Measurements from ENCODE around the gene CRY2.
A peak's percentile ranks its signal among the peaks of the same experiment; 100 is the strongest.
"Not testable (repeated sequence)": the region's sequence is repeated elsewhere in the genome, so short reads cannot be mapped to it uniquely, and the experiment has no call there.

CRY2 gene

GRCh38 chr11:45896422-45896984 lies 49.2 kb downstream of the CRY2 start:
- H3K9me3 ChIP-seq = no peaks in the 10 kb centered on the region
- H3K4me3 ChIP-seq (ENCODE audit: low read depth, low read length) = no peak overlapping the region
- peak; percentile 67 for DNase-seq
- H3K36me3 ChIP-seq = no peaks in the 10 kb centered on the region
- no peaks in the 10 kb centered on the region for H3K27me3 ChIP-seq
- TF ChIP-seq CTCF (IDR thresholded peaks at IDR 0.05; ENCODE audit: low read depth, low read length) = no peak
- peaks cover 27% of the 10 kb centered on the region for H3K4me1 ChIP-seq

GRCh38 chr11:45897556-45897955 lies 50.3 kb downstream of the CRY2 start:
- Histone ChIP-seq H3K36me3 (peaks cover 5% of the 10 kb centered on the region), H3K4me3 (ENCODE audit: low read depth, low read length) (no peak overlapping the region), H3K4me1 (peaks cover 27% of the 10 kb centered on the region), H3K27me3 (no peaks in the 10 kb centered on the region), H3K9me3 (no peaks in the 10 kb centered on the region)
- DNase-seq = no peak
- no peak for TF ChIP-seq CTCF (IDR thresholded peaks at IDR 0.05; ENCODE audit: low read depth, low read length)

- Histone ChIP-seq H3K9me3 (no peaks in the 10 kb centered on the region), H3K36me3 (peaks cover 18% of the 10 kb centered on the region), H3K27me3 (no peaks in the 10 kb centered on the region), H3K4me1 (peaks cover 27% of the 10 kb centered on the region), H3K4me3 (ENCODE audit: low read depth, low read length) (peak overlapping the region; percentile 42)
- TF ChIP-seq CTCF (IDR thresholded peaks at IDR 0.05; ENCODE audit: low read depth, low read length) = no peak
- DNase-seq = no peak
Measured at GRCh38 chr11:45899086-45899447, 51.8 kb downstream of the CRY2 start.

- peak overlapping the region; percentile 42 for H3K4me3 ChIP-seq (ENCODE audit: low read depth, low read length)
- no peaks in the 10 kb centered on the region for H3K27me3 ChIP-seq
- peaks cover 27% of the 10 kb centered on the region for H3K4me1 ChIP-seq
- no peak for TF ChIP-seq CTCF (IDR thresholded peaks at IDR 0.05; ENCODE audit: low read depth, low read length)
- H3K36me3 ChIP-seq = peaks cover 22% of the 10 kb centered on the region
- no peaks in the 10 kb centered on the region for H3K9me3 ChIP-seq
- peak; percentile 93 for DNase-seq
Measured at GRCh38 chr11:45899448-45900174, 52.3 kb downstream of the CRY2 start.

GRCh38 chr11:45900175-45900800 lies 53.0 kb downstream of the CRY2 start:
- not testable (repeated sequence) for H3K27me3 ChIP-seq, H3K9me3 ChIP-seq, DNase-seq
- H3K4me1 ChIP-seq = peaks cover 27% of the 10 kb centered on the region
- H3K4me3 ChIP-seq (ENCODE audit: low read depth, low read length) = peak overlapping the region; percentile 57
- peaks cover 22% of the 10 kb centered on the region for H3K36me3 ChIP-seq

- peak overlapping the region; percentile 57 for H3K4me3 ChIP-seq (ENCODE audit: low read depth, low read length)
- peaks cover 23% of the 10 kb centered on the region for H3K4me1 ChIP-seq
- no peak for TF ChIP-seq CTCF (IDR thresholded peaks at IDR 0.05; ENCODE audit: low read depth, low read length)
- H3K27me3 ChIP-seq = no peaks in the 10 kb centered on the region
- no peaks in the 10 kb centered on the region for H3K9me3 ChIP-seq
- H3K36me3 ChIP-seq = peaks cover 22% of the 10 kb centered on the region
- no peak for DNase-seq
Measured at GRCh38 chr11:45900916-45901617, 53.8 kb downstream of the CRY2 start.
